OCI-LY7 (cell line): ENCODE data around the gene MIPEP.

ENCODE experiments used
- EZH2phosphoT487 ChIP-seq: fragments of 200-600 bp; sonication (generic); IDR thresholded peaks from 2 replicates; pipeline ENCODE4 v1.6.1; 2018; ENCODE audit warnings: low read depth, borderline replicate concordance, mild to moderate bottlenecking, mixed run types, antibody characterized with exemption, low read length, moderate library complexity, mixed read lengths
- TF ChIP-seq, protein P1 (sequence below): fragments of 200-600 bp; sonication (generic); conservative IDR thresholded peaks from 2 replicates; pipeline ENCODE4 v1.5.1; 2014; ENCODE audit warnings: mild to moderate bottlenecking, antibody characterized with exemption, low read length, moderate library complexity, mixed read lengths

DNA sequence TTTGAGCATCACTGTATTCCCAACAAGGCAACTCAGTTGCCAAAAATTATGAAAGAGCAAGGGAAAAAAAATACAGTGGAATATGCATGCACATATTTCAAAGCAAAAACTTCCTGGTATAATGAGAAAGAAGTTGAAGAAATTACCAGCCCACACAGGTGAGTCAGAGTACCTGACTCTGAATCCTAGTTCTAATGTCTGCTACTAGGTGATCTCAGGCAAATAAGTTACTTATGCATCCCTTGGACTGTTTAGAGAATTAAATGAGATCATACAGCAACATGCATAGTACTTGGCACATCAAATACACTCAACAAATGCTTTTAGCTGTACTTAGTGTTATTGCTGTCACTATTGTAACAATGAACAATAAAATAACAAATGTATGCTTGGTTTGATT is 144.9 kb downstream of the MIPEP start:
- TF ChIP-seq, protein P1, sequence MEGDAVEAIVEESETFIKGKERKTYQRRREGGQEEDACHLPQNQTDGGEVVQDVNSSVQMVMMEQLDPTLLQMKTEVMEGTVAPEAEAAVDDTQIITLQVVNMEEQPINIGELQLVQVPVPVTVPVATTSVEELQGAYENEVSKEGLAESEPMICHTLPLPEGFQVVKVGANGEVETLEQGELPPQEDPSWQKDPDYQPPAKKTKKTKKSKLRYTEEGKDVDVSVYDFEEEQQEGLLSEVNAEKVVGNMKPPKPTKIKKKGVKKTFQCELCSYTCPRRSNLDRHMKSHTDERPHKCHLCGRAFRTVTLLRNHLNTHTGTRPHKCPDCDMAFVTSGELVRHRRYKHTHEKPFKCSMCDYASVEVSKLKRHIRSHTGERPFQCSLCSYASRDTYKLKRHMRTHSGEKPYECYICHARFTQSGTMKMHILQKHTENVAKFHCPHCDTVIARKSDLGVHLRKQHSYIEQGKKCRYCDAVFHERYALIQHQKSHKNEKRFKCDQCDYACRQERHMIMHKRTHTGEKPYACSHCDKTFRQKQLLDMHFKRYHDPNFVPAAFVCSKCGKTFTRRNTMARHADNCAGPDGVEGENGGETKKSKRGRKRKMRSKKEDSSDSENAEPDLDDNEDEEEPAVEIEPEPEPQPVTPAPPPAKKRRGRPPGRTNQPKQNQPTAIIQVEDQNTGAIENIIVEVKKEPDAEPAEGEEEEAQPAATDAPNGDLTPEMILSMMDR = no peak
- no peak for TF ChIP-seq EZH2phosphoT487
